Trophoblast cell (in vitro differentiated cells and primary cell): ENCODE data around the gene CLDN5.

Experiments used
- DNase-seq, 2 donors: peaks; one replicate each; pipeline ENCODE4 v3.0.0-alpha.2; 2016
- H2AFZ ChIP-seq: 2 replicates; pipeline ENCODE4 v1.6.1; 2013; ENCODE audit warnings: low read length, moderate library complexity, mild to moderate bottlenecking; ENCODE audit not compliant: insufficient read depth, poor library complexity
- H2AK5ac ChIP-seq: 2 replicates; pipeline ENCODE4 v1.6.1; 2013; ENCODE audit warnings: mild to moderate bottlenecking, low read length
- H2BK120ac ChIP-seq: 2 replicates; pipeline ENCODE4 v1.6.1; 2013; ENCODE audit warnings: low read length, mild to moderate bottlenecking, moderate library complexity; ENCODE audit not compliant: insufficient read depth, poor library complexity
- H2BK12ac ChIP-seq: 2 replicates; pipeline ENCODE4 v1.6.1; 2013; ENCODE audit warnings: mild to moderate bottlenecking, low read length, moderate library complexity
- H2BK5ac ChIP-seq: 2 replicates; pipeline ENCODE4 v1.6.1; 2013; ENCODE audit warnings: low read length, low read depth, moderate library complexity, mild to moderate bottlenecking; ENCODE audit not compliant: poor library complexity
- H3K14ac ChIP-seq: 2 replicates; pipeline ENCODE4 v1.6.1; 2013; ENCODE audit warnings: mild to moderate bottlenecking, low read length
- H3K18ac ChIP-seq: 2 replicates; pipeline ENCODE4 v1.6.1; 2013; ENCODE audit warnings: mild to moderate bottlenecking, low read length
- H3K23ac ChIP-seq: 2 replicates; pipeline ENCODE4 v1.6.1; 2013; ENCODE audit warnings: low read length
- H3K27ac ChIP-seq: 2 replicates; pipeline ENCODE4 v1.5.1; 2013; ENCODE audit warnings: low read depth, mild to moderate bottlenecking, inconsistent platforms, low read length, moderate library complexity
- H3K27me3 ChIP-seq: 2 replicates; pipeline ENCODE4 v1.6.1; 2013; ENCODE audit warnings: inconsistent platforms, mild to moderate bottlenecking, low read length, moderate library complexity; ENCODE audit not compliant: insufficient read depth
- H3K36me3 ChIP-seq, 2 experiments: 1 replicate in 1 of 2; 2 replicates in 1 of 2; pipeline ENCODE4 v1.6.1; 2013; ENCODE audit warnings: low read length in 2 of 2, mild to moderate bottlenecking in 2 of 2, moderate library complexity in 1 of 2; ENCODE audit not compliant: insufficient read depth in 2 of 2, control insufficient read depth in 1 of 2
- H3K4ac ChIP-seq: 2 replicates; pipeline ENCODE4 v1.6.1; 2013; ENCODE audit warnings: low read depth, mild to moderate bottlenecking, low read length, moderate library complexity
- H3K4me1 ChIP-seq, 2 experiments: 1 replicate in 1 of 2; 2 replicates in 1 of 2; pipeline ENCODE4 v1.6.1; 2013; ENCODE audit warnings: low read length in 2 of 2, mild to moderate bottlenecking in 2 of 2, moderate library complexity in 1 of 2; ENCODE audit not compliant: insufficient read depth in 2 of 2, control insufficient read depth in 1 of 2
- H3K4me2 ChIP-seq: 2 replicates; pipeline ENCODE4 v1.6.1; 2013; ENCODE audit warnings: inconsistent platforms, mild to moderate bottlenecking, low read length, moderate library complexity
- H3K4me3 ChIP-seq: 2 replicates; pipeline ENCODE4 v1.5.1; 2013; ENCODE audit warnings: mild to moderate bottlenecking, low read depth, low read length, inconsistent platforms
- H3K79me1 ChIP-seq: one replicate; pipeline ENCODE4 v1.6.1; 2013; ENCODE audit warnings: low read length
- H3K79me2 ChIP-seq: 2 replicates; pipeline ENCODE4 v1.6.1; 2013; ENCODE audit warnings: low read length, mild to moderate bottlenecking; ENCODE audit not compliant: control insufficient read depth, insufficient read depth, poor library complexity
- H3K9ac ChIP-seq: 2 replicates; pipeline ENCODE4 v1.6.1; 2013; ENCODE audit warnings: mild to moderate bottlenecking, low read length
- H3K9me3 ChIP-seq: 2 replicates; pipeline ENCODE4 v1.6.1; 2013; ENCODE audit warnings: low read depth, mild to moderate bottlenecking, control low read depth, inconsistent platforms, low read length; ENCODE audit not compliant: insufficient read depth
- H4K12ac ChIP-seq: 2 replicates; pipeline ENCODE4 v1.6.1; 2013; ENCODE audit warnings: low read depth, mild to moderate bottlenecking, low read length, moderate library complexity
- H4K8ac ChIP-seq: 2 replicates; pipeline ENCODE4 v1.6.1; 2013; ENCODE audit warnings: low read depth, mild to moderate bottlenecking, low read length, moderate library complexity
- H4K91ac ChIP-seq: one replicate; pipeline ENCODE4 v1.6.1; 2013; ENCODE audit warnings: low read depth, mild to moderate bottlenecking, low read length, moderate library complexity
- WGBS: extraction: QIAGEN DNeasy Blood & Tissue Kit; methylation state at CpG from one replicate; pipeline ENCODE4 v1.1.7; 2013; ENCODE audit warnings: missing lambda C conversion rate; ENCODE audit not compliant: insufficient read length, insufficient coverage; ENCODE audit errors: extremely low coverage; 5-methylcytosine and 5-hydroxymethylcytosine counted together

The CLDN5 gene

DNA sequence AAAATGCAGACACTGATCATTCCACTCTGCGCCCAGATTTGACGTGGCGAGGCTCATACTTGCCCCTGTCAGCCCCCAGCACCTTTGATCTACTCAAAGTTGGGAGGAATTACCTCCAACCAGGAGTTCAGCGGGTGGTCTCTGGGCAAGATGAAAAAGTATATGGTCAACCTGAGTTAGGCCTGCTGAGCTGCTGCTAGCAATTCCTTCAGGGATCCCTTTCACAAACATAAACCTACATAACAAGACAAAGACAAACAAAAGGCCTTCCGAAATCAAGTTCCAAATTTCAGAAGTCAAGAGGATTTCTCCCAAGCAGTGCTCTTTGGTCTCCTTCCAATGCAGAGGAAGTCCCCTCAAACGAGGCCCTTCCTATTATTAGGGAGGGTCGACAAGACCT lies 20.8 kb downstream of the CLDN5 start:
- H3K14ac ChIP-seq: no peak overlapping the region
- no peak overlapping the region for H3K4me2 ChIP-seq
- H3K36me3 ChIP-seq: peaks cover 31 to 38% of the 10 kb centered on the region in 2 experiments
- H3K79me1 ChIP-seq: no peaks in the 10 kb centered on the region
- no peaks in the 10 kb centered on the region for H3K27me3 ChIP-seq
- DNase-seq: no peak
- H2AFZ ChIP-seq: no peak overlapping the region
- H4K12ac ChIP-seq: no peak overlapping the region
- H4K91ac ChIP-seq: no peak overlapping the region
- H3K4ac ChIP-seq: no peak overlapping the region
- H3K4me3 ChIP-seq: no peak overlapping the region
- no peak overlapping the region for H2BK120ac ChIP-seq
- no peak overlapping the region for H4K8ac ChIP-seq
- no peaks in the 10 kb centered on the region for H3K4me1 ChIP-seq
- H3K27ac ChIP-seq: no peak overlapping the region
- H3K9me3 ChIP-seq: no peaks in the 10 kb centered on the region
- H2AK5ac ChIP-seq: no peak overlapping the region
- no peak overlapping the region for H3K9ac ChIP-seq
- no peak overlapping the region for H2BK5ac ChIP-seq
- no peak overlapping the region for H3K23ac ChIP-seq
- no peak overlapping the region for H2BK12ac ChIP-seq
- no peaks in the 10 kb centered on the region for H3K79me2 ChIP-seq
- H3K18ac ChIP-seq: no peak overlapping the region
- no CpG with 5 or more reads among the region's 7 CpGs for WGBS

- Histone ChIP-seq H2BK5ac (no peak overlapping the region), H3K23ac (no peak overlapping the region), H2AK5ac (no peak overlapping the region), H2BK120ac (no peak overlapping the region), H3K9me3 (no peaks in the 10 kb centered on the region), H3K4ac (no peak overlapping the region), H4K8ac (no peak overlapping the region), H4K91ac (no peak overlapping the region), H3K4me3 (no peak overlapping the region), H2BK12ac (no peak overlapping the region), H3K27ac (no peak overlapping the region), H3K14ac (no peak overlapping the region), H3K27me3 (no peaks in the 10 kb centered on the region), H4K12ac (no peak overlapping the region), H3K9ac (no peak overlapping the region), H3K79me2 (no peaks in the 10 kb centered on the region), H3K4me2 (no peak overlapping the region), H3K79me1 (no peaks in the 10 kb centered on the region), H2AFZ (no peak overlapping the region), H3K4me1 (no peaks in the 10 kb centered on the region), H3K36me3 (peaks cover 31 to 38% of the 10 kb centered on the region in 2 experiments), H3K18ac (no peak overlapping the region)
- no CpG with 5 or more reads among the region's 3 CpGs for WGBS
- DNase-seq: no peak
These were observed 22.2 kb downstream of the CLDN5 start for GRCh38 chr22:19501897-19502447.

GRCh38 chr22:19499880-19500242 lies 24.3 kb downstream of the CLDN5 start:
- H3K9me3 ChIP-seq: no peaks in the 10 kb centered on the region
- no peak overlapping the region for H2BK120ac ChIP-seq
- H4K8ac ChIP-seq: no peak overlapping the region
- H3K9ac ChIP-seq: no peak overlapping the region
- H2BK5ac ChIP-seq: no peak overlapping the region
- WGBS: no CpG with 5 or more reads among the region's 4 CpGs
- H3K18ac ChIP-seq: no peak overlapping the region
- H3K79me1 ChIP-seq: no peaks in the 10 kb centered on the region
- no peak overlapping the region for H3K4me3 ChIP-seq
- H3K4me2 ChIP-seq: no peak overlapping the region
- no peaks in the 10 kb centered on the region for H3K4me1 ChIP-seq
- no peak for DNase-seq
- H3K27me3 ChIP-seq: no peaks in the 10 kb centered on the region
- no peak overlapping the region for H3K27ac ChIP-seq
- H3K23ac ChIP-seq: no peak overlapping the region
- no peaks in the 10 kb centered on the region for H3K79me2 ChIP-seq
- H2AK5ac ChIP-seq: no peak overlapping the region
- H3K36me3 ChIP-seq: peaks cover 25 to 27% of the 10 kb centered on the region in 2 experiments
- no peak overlapping the region for H3K4ac ChIP-seq
- H3K14ac ChIP-seq: no peak overlapping the region
- no peak overlapping the region for H4K12ac ChIP-seq
- no peak overlapping the region for H2BK12ac ChIP-seq
- H4K91ac ChIP-seq: no peak overlapping the region
- H2AFZ ChIP-seq: no peak overlapping the region

- Histone ChIP-seq H3K27ac (no peak overlapping the region), H3K9ac (no peak overlapping the region)
These were observed 24.9 kb downstream of the CLDN5 start for GRCh38 chr22:19499236-19499879.

More at GRCh38 chr22:19499236-19499879, 24.9 kb downstream of the CLDN5 start:
- Histone ChIP-seq H2AFZ (no peak overlapping the region), H2BK12ac (no peak overlapping the region), H3K4me3 (no peak overlapping the region), H4K91ac (no peak overlapping the region), H2AK5ac (no peak overlapping the region), H3K4me1 (no peaks in the 10 kb centered on the region), H4K8ac (no peak overlapping the region), H3K27me3 (no peaks in the 10 kb centered on the region), H3K4ac (no peak overlapping the region), H3K23ac (no peak overlapping the region), H3K9me3 (no peaks in the 10 kb centered on the region), H3K14ac (no peak overlapping the region), H3K36me3 (peaks cover 28 to 31% of the 10 kb centered on the region in 2 experiments), H2BK120ac (no peak overlapping the region), H3K4me2 (no peak overlapping the region), H3K18ac (no peak overlapping the region), H2BK5ac (no peak overlapping the region), H4K12ac (no peak overlapping the region), H3K79me2 (no peaks in the 10 kb centered on the region), H3K79me1 (no peaks in the 10 kb centered on the region)
- WGBS: no CpG with 5 or more reads among the region's 7 CpGs
- no peak for DNase-seq
